22Rv1 (cell line): ENCODE results near the gene ICE1.

Source experiments
- CTCF ChIP-seq: fragments of 450-650 bp; IDR thresholded peaks from 2 replicates; pipeline ENCODE4 v1.5.1; 2017; ENCODE audit warnings: mild to moderate bottlenecking
- ZFX ChIP-seq: fragments of 450-650 bp; IDR thresholded peaks from 2 replicates; pipeline ENCODE4 v1.6.1; 2017; ENCODE audit warnings: antibody characterized with exemption, borderline replicate concordance

GRCh38 chr5:5422819-5423515 lies 490 bp downstream of the ICE1 start:
- no peak for TF ChIP-seq CTCF
- no peak for TF ChIP-seq ZFX
